CMK (cell line): ENCODE results near the gene CLPX.
"Not testable (repeated sequence)": the region's sequence is repeated elsewhere in the genome, so short reads cannot be mapped to it uniquely, and the experiment has no call there.

Experiments used
- DNase-seq: peaks from one replicate; pipeline ENCODE4 v3.0.0-alpha.2; 2010; ENCODE audit warnings: low read depth

Gene CLPX

DNA sequence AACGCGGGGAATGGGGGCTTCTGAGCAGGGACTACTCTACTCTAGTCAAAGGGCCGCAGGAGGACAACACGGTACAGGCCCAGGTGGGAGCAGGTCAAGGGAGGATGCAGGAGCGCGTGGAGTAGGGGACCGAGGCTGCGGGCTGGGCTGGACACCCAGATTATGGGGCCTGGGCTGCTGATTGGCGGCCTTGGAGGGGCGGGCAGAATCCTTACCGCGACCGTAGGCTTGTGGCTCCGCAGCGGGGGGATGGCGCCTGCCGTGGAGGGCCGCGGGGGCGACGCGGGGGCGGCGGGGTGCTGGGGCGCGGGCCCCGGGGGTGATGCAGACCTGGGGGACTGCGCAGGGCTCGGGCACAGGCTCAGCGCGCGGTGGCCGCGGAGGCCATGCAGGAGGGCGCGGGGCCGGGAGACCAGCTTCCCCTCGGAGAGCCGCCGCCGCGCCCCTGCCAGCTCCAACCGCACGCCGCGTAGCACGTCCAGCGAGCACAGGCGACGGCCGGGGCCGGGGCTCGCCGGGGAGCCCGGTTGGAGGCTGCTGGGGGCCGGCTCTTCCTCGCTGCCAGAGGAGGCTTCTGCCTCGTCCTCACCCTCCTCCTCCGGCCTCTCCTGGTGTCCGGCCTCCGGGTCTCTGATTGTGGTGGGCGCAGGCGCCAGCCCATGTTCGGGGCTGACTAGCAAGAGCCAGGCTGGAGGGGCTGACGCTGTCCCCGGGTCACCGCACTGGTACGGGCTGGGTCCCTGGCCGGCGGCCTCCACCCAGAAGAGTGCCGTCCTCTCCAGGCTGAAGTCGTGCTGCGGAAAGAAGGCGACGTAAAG is 83.0 kb downstream of the CLPX start:
- no peak for DNase-seq

DNA sequence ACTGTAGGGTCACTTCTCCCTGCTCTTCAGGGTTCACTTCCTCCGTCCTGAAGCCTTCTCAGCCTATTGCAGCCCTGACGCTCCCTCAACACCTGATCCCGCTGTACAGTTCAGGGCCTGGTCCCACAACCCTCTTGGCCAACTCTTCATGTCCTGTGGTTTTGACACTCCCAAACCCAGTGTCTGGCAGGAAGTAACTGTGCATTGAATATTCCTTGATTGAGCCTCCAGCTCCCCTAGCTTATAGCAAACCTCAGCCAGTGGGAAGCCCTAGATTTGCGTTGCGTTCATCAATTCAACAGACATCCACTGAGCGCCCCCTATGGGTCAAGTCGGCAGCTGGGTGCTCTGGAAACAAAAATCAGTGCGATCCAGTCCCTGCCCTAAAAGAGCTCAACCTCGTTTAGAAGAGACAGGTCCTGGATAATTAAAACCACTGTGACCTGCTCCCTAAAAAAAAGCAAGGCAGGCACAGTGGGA is 83.7 kb downstream of the CLPX start:
- DNase-seq = no peak

DNA sequence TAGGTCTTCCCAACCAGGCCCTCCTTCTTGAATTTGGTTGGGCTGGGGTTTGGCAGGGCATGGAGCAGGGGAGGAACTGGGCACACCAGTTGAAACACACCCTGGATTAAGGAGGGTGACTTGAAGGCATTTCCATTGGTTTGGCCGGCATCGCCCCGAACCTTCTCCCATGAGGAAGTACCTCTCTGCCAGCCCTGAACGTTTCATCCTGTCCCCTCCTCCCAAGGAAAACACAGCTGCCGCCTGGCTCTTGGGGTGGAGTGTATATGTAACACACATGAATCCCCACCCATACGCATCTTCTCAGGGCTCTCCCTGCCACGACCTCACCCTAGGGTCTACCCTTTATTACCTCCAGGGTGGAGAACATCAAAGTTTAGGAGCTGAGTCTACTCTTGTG is 84.7 kb downstream of the CLPX start:
- DNase-seq = no peak

DNA sequence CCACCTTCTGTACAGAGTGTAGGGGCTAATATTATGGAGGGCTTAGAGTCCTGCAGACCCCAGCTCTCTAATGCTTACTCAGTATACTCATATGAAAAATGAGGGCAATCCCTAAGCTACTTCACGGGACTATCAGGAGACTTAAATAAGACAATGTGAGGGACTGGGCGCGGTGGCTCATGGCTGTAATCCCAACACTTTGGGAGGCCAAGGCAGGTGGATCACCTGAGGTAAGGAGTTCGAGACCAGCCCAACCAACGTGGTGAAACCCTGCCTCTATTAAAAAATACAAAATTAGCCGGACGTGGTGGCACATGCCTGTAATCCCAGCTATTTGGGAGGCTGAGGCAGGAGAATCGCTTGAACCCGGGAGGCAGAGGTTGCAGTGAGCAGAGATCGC is 85.3 kb downstream of the CLPX start:
- not testable (repeated sequence) for DNase-seq

DNA sequence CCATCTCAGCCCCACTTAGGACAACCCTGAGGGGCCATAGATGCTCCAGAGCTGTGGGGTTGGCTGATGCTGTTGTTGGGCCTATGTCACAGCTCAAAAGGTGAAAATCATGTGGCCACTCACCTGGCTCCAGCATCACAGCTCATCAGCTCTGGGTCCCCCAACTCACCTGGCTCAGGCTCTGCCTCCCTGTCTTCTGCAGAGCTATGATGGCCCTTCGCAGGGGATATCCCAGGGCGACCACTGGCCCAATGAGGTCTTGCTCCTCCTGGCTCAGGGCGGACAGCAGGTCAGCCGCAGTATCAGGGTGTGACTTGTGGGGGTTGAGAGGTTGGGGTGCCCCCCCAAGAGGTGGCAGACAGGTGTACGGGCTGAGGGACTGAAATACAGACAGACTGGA is 85.8 kb downstream of the CLPX start:
- DNase-seq = no peak
